8988T (cell line): ENCODE measurements around the gene IDI1.
A peak's percentile ranks its signal among the peaks of the same experiment; 100 is the strongest.
"Not testable (repeated sequence)": the region's sequence is repeated elsewhere in the genome, so short reads cannot be mapped to it uniquely, and the experiment has no call there.

Source experiments
- DNase-seq: peaks from one replicate; pipeline ENCODE4 v3.0.0; 2011

Gene IDI1

DNA sequence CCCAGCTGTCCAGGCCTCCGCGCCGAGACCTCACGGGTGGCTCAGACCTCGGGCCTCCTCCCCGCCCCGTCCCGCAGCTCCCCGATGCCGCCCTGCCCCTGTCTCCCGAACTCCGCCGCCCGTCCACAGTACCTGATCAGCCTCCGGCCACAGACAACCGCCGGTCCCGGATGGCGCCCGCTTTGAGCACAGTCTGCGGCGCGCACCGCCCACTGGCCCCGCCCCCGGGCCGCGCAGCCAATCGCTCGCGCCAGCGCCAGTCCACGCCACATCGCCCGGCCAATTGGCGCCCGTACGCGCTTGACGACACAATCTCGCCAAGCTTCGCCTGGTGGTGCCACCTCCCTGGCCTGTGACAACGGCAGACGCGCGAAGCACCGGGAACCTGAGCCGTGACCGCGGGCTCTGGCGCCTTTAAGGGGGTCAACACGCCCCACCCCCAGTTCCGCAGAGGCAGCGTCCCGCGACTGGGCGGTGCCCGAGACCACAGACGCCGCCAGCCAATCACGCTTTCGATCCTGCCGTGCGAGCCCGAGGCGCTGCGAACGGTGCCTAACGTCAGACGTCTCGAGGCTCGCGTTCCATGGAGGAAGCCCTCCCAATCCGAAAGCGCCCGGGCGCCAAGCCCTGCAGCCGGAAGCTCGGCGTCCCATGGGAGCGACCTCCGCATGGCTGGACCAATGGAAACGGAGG is at the start of gene IDI1:
TSS of gene IDI1 (minus strand) at position 388 of the 693 bp plus-strand sequence. CDS start at position 272, 116 bp downstream.
- peak; percentile 90 for DNase-seq

DNA sequence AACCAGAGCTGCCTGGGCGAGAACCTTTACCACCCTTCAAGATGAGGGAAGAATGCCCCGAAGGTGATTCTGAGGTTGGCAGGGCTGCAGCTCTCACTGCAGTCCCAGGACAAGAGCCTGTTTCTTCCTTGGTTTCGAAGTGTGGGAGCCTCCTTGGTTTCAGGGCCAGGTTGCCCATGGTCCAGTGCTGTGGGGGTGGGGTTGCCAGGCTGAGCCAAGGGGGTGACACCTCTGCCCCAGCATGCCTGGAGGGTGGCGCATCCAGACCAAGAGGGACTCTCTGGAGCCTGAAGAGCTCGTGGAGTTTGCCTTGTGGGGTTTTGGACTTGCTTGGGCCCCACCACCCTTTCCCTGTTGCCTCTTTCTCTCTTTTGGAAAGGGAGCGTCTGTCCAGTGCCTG is 48.5 kb upstream of the IDI1 start:
- DNase-seq: no peak

DNA sequence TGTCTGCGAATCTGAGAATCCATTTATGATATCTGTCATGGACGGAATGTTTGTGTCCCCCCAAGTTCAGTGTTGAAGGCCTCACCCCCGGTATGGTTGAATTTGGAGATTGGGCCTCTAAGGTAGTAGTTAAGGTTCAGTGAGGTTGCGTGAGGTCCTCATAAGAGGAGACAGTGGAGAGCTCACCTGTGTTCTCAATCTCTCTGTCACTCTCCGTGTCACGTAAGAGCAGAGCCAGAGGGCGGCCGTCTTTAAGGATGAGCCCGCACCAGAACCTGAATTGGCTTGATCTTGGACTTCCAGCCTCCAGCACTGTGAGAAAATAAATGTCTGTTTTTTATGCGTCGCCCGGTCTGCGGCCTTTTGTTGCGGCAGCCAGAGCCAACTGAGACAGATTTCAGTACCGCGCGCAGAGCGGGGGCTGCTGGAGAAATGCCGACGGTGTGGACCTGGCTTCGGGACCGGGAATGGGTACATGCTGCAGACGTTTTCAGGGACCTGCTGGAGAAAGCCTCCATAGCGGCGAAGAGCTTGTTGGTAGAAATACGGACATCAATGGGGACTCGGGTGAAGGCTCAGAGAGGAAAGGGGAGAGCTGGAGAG is 47.5 kb upstream of the IDI1 start:
- DNase-seq: no peak

DNA sequence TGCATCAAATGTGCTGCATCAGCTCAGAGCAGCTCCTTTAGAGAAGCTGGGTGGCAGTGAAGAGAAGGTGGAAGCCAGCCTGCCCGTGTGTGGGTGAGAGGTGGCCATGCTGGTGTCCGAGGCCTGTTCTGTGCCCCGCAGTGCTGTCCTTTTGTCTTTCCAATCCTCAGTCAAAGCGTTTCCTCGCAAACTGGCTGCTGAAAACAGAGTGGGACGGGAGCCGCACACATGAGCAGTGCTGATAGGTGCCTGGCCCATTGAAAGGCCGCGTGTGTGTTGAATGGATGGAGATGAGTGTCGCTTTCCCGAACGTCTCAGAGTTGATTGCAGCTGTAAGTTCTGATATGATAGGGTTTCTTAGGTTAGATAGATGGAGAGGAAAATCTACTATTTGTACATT is 46.6 kb upstream of the IDI1 start:
- DNase-seq: no peak

DNA sequence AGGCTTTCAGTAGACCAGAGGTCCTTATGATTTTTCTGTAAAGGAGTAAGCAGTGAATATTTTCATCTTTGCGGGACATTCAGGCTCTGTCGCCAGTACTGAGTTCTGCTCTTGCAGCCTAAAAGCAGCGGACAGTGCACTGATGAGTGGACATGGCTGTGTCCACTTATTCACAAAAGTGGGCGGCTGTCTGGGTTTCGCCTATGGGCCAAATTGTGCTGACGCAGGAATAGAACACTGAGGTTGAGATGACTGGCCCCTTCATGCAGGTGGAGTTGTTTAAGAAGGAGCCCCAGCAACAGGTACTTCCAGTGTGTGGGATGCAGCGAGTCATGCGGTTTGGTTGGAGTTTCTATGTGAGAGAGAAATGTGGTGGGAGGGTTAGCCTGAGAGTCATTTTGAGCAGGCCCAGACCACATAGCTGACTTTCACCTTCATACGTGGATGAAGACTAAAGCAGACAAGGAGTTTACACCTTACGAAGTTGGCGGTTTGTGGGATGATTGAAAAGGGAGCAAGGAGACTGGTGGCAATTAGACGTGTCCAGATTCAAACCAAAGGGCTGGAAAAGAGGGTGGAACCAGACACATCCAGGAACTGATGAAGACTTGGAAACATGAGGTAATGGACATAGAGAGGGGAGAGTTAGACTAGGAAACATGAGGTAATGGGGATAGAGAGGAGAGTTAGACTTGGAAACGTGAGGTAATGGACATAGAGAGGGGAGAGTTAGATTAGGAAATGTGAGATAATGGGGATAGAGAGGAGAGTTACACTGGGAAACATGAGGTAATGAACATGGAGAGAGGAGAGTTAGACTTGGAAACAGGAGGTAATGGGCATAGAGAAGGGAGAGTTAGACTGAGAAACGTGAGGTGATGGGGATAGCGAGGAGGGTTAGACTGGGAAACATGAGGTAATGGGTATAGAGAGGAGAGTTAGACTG is 45.5 kb upstream of the IDI1 start:
- DNase-seq: no peak

DNA sequence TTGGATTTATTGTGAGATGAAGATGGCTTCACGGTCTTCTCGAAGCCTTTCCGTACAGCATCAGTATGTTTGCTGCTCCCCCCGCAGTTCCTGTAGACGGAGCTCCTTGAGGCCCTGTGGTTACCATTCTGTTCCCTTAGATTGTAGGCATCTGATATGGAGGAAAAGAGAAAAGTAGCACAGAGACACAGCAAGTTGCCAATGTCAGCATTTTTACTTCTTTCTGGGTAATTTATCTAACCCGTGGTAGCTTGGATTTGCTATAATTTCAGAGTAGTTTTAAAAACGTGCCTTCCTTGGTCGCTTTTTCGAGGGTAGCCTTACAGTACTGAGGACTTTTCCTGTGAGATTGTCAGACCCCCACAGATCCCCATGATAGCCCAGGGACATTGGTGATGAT is 44.8 kb upstream of the IDI1 start:
- DNase-seq: no peak

DNA sequence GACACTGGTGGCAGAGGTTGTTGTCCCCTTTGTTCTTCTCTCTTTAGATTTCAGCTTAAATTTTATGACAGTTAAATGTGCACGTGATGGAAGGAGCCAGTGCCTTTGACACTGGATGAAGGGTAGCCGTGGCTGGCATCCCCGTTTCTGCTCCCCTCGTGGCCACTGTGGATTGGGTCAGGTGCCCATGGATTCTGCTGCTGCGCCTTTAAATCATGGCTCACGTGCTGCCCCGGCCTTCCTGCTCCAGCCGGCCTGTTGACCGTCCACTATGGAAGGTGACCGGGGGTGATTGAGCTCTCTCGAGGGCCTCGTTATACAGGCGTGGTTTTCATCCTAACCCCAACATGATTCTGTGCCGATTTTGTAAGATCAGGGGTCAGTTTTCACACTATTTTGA is 41.8 kb upstream of the IDI1 start:
- no peak for DNase-seq

DNA sequence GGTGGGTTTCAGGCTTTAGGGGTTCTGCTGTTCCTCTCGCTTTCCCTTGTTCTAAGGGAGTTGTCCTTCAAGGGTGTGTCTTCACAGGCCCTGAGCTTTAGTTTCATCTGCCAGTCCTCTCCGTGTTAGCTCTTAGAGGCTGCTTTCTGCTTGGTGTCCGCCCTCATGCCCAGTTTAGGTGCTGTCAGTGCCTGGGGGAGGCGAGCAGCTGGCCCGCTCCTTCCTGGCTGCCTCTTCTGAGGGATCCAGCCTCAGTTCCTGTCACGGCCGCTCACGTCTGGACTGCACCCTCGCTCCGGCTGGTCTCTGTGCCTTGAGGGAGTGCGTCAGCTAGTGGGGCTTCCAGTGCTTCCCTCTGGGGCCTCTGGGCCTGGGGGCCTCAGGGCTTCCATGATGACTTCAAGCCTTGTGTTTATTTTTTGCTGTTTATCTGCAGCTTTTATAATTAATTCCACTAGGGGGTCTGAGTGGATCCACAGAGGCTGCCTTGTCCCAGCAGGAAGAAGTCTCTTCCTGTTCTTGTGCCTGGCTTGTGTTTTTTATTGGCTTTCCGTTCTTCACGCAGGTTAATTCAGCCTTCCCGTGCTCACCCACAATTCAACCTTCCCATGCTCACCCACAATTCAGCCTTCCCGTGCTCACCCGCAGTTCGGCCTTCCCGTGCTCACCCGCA is 40.2 kb upstream of the IDI1 start:
- DNase-seq: no peak

DNA sequence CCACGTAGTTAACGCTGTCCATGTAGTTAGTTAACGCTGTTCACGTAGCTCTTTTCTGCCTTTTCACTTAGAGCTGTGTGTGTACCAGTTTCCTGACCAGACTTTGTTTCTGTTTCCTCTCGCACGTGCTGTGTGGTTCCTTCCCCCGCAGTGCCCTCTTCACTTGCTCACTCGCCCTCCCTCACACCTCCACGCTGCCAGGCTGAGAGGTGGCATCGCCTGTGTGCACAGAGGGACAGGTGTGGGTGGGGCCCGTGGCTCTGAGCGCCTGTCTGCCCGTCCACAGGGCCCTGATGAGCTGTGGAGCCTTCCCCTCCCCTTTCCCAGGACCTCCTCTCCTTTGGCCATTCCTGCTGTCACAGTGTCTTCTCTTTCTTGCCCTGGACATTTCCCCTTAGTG is 37.9 kb upstream of the IDI1 start:
- no peak for DNase-seq

DNA sequence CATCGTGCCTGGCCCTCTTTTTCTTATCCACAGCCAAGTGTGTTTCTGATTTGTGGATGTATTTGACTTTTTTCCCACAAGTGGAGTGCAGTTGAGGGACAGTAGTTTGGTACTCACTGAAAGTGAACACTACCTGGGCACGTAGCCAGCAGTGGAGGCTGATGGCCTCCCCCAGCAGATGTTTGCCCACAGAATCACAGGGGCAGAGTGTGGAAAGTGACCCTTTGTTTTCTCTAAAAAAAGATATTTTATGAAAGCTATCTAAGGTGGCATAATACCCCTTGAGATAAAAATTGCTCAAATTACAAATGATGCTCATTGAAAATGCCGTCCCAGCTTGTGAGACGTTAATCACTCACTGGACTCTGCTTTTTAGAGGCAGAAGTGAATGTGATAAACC is 36.3 kb upstream of the IDI1 start:
- DNase-seq: no peak

DNA sequence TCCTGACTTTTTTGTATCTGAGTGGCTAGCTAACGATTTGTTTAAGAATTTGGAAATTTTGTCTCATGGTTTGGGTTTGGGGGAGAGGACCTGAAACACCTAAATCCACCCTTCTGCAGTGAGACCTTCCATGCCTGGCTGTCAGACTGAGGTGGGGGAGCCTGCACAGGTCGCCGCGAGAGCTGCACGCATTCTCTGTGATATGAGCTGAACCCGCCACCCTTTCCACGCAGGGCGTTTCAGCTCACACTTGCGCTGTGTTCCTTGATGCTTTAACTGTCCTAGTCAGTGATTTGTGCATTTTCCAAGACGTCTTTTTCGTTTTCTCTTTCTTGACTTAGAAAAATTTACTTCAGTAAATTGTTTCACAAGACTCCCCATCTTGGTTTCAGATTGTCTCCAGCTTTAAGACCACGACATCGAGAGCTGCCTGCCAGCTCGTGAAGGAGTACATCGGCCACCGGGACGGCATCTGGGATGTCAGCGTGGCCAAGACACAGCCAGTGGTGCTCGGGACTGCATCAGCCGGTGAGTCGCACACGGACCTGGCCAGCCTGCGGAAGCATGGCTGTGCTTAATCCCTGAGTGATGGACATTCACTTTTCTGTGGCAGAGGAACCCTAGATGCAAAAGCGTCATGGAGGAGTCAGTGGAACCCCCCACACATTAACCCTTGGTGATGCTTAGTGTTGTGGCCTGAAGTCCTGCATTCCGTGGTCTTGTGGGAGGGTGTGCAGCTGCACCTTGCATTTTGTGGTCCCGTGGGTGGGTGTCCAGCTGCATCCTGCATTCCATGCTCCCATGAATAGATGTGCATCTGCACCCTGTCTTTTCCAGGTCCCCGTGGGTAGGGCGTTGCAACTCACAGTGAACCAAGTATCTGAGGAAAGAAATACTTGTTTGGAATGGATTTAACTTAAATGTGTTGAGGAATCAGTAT is 35.4 kb upstream of the IDI1 start:
- DNase-seq: no peak

DNA sequence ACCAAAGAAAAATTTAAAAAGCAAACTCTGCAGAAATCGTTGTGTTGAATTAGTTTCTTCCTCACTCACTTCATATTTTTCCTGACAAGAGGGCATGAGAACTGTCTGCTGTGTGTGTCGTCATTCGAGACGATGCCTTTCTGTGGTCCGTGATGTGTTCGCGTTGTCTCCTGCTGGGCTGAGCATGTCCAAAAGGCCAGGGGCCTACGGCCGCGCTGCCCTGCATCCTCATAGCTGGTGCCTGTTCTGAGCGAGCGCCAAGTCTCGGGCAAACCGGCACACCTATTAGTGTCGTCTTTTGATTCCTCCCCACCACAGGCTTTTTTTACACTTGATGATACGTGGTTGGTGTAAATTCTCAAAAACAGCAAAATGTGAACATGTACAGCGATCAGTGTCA is 34.7 kb upstream of the IDI1 start:
- no peak for DNase-seq

DNA sequence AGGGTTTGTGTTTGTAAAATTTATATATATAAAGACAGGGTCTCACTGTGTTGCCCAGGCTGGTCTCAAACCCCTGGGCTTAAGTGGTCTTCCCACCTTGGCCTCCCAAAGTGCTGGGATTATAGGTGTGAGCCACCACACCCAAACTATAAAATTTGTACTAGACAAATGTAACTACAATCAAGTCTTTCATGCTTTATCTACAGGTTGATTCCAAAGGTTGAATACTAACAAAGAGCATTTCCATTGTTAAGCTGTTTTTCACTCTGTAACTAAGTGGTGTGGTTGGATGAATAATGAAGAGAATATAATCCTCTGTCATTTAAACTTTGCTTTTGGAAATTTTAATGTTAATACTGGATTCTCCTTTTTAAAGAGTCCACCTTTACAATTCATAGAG is 29.7 kb upstream of the IDI1 start:
- DNase-seq: no peak

DNA sequence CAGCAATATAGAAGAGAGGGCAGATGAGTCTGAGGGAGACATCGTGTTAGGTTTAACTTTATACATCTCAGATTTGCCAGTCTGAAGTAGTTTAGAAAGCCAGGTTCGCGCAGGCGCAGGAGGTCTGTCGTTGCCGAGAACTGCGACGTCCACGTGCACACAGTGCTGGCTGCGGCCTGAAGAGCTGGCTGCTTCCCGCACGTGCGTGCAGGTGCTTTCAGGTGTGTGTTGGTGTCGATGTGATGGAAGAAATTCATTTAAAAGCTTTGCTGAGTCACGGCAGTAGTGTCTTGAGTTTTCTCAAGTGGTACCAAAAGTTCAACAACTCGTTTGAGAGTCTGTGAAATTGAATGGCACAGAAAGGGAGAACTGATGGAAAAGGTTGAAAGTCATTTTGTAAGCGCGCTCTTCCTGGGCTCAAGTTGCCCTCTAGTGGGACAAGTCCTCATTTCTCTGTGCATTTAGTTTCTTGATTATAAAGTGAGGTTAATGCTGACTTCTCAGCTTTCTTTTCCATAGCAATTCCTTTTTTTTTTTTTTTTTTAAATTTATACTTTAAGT is 25.9 kb upstream of the IDI1 start:
- no peak for DNase-seq

DNA sequence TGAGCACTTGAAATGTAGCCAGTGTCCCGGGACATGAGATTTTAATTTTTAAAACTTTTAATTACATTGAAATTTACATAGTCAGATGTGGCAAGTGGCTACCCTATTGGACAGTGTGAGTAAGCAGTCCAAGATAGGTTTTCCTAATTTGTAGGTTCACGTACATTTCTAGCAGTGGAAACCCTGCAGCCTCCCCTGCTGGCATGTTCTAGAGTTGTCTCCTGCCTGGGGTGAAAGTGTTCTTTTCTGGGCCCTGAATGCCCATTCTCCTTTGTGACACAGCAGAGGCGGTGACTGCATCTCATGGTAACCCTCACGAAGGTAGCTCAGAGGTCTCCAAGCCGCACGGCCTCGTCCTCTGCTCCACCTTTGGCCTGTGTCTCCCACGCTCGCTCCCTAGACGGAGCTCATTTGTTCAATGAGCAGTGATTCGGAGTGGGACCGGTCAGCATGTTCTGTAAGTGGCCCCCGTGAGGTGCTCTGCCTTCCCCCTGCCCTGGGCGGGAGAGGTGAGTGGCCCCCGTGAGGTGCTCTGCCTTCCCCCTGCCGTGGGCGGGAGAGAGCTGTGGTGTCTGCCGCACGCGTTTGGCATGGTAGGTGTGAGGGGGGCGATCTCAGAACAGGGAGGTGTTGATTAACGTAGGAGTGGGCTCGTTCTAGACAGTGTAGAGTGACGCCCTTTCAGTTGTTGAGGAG is 25.3 kb upstream of the IDI1 start:
- DNase-seq: no peak

DNA sequence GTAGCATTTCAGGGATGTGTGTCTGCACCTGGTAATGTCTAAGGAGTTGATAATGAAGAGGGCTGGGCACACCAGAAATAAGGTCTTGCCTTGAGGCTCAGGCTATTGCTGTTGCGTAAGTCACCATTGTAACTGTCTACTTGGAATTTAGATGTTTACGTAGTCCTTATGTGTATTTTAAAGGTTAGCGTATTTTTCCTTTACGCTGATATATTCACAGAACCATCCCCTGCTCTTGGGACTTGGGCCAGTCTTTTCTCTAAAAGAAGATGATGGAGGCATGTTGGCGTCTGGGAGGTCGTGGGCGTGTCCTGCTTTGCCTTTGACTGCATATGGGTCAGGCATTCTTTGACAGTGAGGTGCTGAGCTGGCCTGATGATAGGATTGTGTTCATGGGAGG is 22.0 kb upstream of the IDI1 start:
- no peak for DNase-seq

DNA sequence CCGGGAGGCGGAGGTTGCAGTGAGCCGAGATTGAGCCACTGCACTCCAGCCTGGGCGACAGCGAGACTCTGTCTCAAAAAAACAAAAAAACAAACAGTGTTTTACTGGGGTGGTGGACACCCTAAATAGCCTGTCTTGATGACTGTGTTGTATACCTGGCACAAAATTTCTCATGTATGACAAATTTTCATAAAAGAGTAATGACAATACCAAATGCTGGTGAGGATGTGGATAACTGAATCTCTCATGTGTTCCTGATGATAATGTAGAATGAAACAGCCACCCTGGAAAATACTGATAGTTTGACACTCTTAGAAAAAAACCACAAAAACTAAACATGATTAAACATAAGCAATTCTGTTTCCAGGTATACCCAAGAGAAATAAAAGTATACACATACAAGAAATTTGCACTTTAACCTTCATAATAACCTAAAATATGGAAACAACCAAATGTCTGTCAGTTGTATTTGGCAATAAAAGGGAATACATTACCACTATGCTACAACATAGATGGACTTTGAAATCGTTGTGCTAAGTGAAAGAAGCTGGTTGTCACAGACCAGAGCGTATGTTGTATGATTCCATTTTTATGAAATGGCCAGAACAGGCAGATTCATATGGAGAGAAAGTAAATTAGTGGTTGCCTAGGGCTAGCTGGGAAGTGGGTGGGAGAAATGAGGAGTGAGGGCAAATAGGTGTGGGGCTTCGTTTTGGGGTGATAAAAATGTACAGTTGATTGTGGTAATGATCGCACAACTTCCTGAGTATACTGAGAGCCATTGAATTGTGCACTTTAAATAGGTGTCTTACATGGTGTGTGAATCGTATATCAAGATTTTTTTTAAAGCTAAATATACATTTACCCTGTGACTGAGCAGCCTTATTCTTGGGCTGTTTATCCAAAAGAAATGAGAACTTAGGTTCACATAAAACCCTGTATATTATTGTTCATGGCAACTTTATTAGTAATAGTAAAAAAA is 19.8 kb upstream of the IDI1 start:
- no peak for DNase-seq

DNA sequence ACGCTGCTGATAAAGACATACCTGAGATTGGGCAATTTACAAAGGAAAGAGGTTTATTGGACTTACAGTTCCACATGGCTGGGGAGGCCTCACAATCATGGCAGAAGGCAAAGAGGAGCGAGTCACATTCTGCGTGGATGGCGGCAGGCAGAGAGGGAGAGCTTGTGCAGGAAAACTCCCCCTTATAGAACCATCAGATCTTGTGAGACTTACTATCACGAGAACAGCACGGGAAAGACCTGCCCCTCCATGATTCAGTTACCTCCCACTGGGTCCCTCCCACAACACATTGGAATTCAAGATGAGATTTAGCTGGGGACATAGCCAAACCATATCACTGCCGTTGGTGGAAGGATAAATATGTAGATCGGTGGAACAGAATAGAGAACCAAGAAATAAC is 17.8 kb upstream of the IDI1 start:
- not testable (repeated sequence) for DNase-seq

DNA sequence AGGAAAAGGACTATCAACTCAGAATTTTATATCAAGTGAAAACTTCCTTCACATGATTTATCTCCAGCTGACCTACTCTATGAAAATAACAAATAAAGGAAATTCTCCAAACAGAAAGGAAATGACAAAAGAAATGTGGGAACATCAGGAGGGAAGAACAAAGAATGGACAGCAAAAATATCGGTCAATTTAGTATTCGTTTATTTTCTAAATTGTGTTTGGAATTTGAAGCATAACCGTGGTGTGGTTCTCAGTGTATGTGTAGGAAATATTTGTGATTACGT is 16.0 kb upstream of the IDI1 start:
- DNase-seq: no peak

DNA sequence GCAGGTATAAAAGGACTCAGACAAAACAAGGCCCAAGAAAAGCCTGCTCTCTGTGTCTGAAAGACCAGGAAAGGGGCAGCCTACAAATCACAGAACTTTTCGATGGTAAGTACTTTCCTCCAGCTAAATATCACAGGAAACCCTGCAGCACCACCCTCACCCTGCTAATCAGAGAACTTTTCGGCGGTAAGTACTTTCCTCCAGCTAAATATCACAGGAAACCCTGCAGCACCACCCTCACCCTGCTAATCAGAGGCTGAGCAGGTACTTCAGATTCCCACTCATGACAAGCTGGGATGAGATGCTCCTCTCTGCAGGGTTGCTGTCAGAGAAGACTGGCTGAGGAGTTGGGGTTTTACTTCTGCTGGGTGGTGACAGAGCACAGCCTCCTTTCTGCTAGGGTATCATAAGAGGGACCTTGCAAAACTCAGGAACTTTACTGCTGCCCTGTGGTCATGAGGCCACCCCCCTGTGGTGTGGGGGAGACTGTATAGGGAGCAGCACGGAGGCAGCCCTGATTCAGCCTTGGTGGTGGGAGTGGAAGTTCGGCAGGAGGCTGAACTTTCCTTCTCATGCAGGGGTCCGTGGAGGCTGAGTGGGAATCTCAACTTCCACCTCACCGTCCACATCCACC is 14.4 kb upstream of the IDI1 start:
- no peak for DNase-seq
